Astrocyte of the hippocampus (primary cell): ENCODE measurements around the gene EPHA6.
"Not testable (repeated sequence)": the region's sequence is repeated elsewhere in the genome, so short reads cannot be mapped to it uniquely, and the experiment has no call there.

Experiments
- DNase-seq: peaks from one replicate; pipeline ENCODE4 v3.0.0; 2011; ENCODE audit warnings: low read depth, low spot score

EPHA6 gene

DNA sequence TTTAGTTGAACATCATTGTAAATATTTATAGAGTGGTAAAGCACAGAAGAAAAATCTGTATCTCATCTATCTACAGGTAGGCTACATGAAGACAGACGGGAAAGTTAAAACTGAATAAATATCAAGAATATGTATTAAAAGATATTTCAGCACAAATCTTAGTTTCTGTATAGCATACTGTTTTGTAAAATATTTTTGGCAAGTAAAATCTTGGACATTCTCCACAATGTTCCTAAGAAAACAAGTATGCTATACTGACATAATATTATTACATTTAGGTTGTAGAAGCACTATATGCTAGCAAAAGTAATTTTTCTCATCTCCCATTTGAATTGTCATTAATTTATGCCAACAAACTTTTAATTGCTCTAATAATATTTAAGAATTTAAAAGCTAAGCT, 623.7 kb downstream of the EPHA6 start:
- DNase-seq = no peak

GRCh38 chr3:97439373-97439772, 625.0 kb downstream of the EPHA6 start:
- DNase-seq = no peak

- DNase-seq = no peak
These were observed 649.6 kb downstream of the EPHA6 start for GRCh38 chr3:97464035-97464434.

GRCh38 chr3:97470481-97470880, 656.1 kb downstream of the EPHA6 start:
- no peak for DNase-seq

DNA sequence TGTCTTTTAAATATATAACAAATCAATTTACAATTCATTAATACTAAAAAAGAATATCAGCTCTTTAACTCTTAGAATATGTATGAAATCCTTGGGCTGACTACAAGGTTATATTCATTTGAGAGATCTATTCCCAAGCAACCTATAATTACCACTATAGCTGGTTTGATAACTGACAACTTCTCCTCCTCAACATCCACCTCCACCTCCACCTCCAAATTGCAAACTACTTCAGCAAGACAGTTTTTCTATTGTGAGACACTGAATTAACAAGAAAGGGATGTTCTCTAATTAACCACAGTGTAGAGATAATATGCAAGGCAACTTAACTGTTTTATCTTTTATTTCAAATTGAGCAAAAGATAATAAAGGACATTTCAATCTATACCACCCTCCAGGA, 665.3 kb downstream of the EPHA6 start:
- DNase-seq = no peak

DNA sequence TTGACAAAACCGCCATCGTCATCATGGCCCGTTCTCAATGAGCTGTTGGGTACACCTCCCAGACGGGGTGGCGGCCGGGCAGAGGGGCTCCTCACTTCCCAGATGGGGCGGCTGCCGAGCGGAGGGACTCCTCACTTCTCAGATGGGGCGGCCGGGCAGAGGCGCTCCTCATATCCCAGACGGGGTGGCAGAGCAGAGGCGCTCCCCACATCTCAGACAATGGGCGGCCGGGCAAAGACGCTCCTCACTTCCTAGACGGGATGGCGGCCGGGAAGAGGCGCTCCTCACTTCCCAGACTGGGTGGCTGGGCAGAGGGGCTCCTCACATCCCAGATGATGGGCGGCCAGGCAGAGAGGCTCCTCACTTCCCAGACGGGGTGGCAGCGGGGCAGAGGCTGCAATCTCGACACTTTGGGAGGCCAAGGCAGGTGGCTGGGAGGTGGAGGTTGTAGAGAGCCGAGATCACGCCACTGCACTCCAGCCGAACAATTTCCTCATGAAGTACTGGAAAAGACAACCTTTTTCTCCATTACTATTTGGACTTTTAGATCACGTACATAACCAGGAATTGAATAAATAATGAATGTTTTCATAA, 666.4 kb downstream of the EPHA6 start:
- DNase-seq = not testable (repeated sequence)

DNA sequence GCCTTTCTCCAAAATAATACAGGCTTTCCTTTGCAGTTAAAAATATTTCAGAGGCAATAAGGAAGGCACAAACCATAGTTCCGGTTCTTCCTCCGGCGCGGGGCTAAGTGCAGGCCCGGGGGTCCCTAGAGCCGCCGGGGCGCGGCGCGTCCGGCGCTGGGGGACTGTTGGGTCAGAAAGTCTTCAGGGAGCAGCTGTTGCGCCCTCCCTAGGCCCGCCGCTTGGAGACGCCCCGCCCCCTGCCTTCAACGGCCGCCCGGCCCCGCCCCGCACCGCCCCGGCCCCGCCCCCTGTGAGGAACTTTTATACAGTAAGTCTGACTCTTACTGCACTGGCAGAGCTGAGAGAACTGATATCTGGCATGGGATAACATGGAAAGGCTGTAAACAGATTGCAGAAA, 667.0 kb downstream of the EPHA6 start:
- DNase-seq = no peak

DNA sequence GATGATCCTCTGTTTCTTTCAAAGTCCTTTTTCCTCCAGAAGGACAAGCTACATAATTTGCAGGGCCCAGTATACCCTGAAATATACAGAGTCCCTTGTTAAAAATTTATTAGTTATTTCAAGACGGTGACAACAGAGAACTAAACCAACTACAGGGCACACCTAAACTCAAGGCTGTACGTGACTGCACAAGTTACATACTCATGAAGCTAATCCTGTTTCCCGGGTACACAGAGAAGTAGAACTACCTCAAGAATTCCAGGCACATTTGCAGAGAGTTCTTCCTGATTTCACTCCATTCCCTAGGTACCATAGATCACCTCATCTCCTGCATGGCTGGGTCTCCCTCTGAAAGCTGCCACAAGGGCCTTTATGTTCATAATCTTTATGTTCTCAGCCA, 670.8 kb downstream of the EPHA6 start:
- no peak for DNase-seq

- DNase-seq = no peak
These were observed 673.2 kb downstream of the EPHA6 start for GRCh38 chr3:97487587-97487986.

- DNase-seq = no peak
These were observed 674.3 kb downstream of the EPHA6 start for GRCh38 chr3:97488741-97489140.

- no peak for DNase-seq
These were observed 681.5 kb downstream of the EPHA6 start for GRCh38 chr3:97495896-97496295.

DNA sequence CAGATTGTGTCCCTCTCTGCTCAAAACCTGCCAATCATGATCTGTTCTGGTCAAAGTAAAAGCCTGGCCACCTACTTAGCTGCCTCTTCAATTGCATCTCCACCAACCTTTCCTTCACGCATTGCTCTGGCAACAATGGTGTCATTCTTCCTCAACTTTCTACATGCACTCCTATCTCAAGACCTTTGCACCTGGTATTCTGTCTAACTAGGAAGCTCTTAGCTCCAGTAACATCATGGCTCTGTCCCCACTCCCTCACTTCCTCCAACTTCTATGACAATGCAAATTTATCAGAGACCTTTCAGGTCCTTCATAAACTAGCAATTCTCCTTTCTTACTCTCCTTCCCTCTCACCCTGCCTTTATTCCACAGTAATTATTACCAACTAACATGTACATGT, 682.7 kb downstream of the EPHA6 start:
- DNase-seq = no peak

- no peak for DNase-seq
These were observed 690.1 kb downstream of the EPHA6 start for GRCh38 chr3:97504463-97504862.

DNA sequence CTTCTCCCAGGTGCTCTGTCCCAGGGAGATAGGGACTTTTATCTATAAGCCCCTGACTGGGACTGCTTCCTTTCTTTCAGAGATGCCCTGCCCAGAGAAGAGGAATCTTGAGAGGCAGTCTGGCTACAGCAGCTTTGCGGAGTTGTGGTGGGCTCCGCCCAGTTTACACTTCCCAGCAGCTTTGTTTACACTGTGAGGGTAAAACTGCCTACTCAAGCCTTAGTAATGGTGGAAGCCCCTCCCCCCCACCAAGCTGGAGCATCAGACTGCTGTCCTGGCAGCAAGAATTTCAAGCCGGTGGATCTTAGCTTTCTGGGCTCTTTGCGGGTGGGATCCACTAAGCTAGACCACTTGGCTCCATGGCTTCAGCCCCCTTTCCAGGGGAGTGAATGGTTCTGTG, 696.4 kb downstream of the EPHA6 start:
- DNase-seq = no peak

DNA sequence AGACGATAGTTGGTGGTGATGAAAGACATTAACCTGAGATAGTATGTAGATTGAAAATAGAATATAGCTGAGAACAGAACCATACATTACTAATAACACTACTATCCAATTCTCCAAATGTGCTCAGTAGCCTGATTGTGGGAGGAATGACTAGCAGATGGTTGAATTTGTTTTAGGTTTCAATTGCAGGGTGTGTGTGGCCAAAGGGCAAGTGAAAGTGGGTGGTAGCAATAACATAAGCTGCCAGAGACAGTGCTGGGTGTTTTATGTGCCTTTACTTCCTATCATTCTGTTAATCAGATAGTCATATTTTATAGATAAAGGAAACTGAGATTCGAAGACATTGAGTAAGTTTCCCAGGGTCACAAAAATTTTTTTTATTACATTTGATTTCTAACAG, 700.7 kb downstream of the EPHA6 start:
- DNase-seq = no peak

GRCh38 chr3:97530691-97531090, 716.3 kb downstream of the EPHA6 start:
- no peak for DNase-seq

- not testable (repeated sequence) for DNase-seq
These were observed 733.2 kb downstream of the EPHA6 start for GRCh38 chr3:97547573-97547972.

DNA sequence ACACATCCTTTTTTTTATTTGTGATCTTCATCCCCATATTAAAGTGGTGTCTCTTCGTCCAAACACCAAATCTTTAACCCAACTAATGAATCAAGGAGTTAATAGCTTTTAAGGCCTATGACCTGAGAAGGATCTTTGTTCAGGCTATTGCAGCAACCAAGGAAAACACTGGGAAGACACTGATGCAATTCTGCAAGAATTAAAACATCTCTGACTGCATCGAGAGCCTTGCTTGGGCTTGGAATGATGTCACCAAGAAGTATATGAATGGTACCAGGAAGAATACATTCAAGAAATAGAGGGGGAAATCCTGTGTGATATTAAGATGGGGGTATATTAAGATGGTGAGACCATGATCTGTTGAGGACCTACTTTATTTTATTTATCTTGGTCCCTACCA, 736.0 kb downstream of the EPHA6 start:
- no peak for DNase-seq

DNA sequence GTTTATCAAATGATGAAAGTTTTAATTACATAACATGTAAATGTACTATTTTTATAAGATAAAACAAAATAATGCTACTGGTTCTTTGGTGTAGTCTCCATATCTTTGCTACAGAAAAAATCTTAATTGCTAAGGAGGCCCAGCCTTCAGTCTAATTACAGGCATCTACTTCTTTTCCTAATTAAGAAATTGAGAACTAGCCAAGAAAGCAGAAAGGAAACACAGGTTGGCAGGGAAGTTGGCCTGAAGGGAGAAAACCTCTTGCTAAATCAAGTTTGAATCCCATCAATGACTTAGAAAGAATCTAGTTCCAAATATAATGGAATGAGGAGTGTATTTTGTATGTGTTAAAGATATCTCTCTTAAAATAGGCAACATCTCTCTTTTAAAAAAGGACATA, 737.8 kb downstream of the EPHA6 start:
- no peak for DNase-seq

- DNase-seq = no peak
These were observed 761.3 kb downstream of the EPHA6 start for GRCh38 chr3:97575742-97576141.

- no peak for DNase-seq
These were observed 761.8 kb downstream of the EPHA6 start for GRCh38 chr3:97576221-97576620.

DNA sequence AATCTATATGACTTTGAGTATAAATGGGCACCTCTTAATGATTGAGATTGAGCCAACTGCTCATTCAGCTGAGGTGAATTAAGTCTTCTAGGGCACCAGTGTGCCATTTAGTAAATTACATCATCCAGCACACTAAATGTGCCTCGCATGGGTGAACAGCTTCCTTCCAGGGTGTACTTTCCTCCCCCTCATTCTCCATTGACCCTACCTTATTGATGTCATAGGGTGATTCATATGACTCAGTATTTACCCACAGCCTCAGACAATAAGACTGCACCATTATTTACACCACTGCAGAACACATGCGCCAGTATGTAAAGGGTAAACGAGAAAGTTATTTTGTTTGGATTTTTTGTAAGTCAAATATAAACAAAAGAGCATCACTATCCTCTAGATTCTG, 765.0 kb downstream of the EPHA6 start:
- DNase-seq = peak; percentile 30

DNA sequence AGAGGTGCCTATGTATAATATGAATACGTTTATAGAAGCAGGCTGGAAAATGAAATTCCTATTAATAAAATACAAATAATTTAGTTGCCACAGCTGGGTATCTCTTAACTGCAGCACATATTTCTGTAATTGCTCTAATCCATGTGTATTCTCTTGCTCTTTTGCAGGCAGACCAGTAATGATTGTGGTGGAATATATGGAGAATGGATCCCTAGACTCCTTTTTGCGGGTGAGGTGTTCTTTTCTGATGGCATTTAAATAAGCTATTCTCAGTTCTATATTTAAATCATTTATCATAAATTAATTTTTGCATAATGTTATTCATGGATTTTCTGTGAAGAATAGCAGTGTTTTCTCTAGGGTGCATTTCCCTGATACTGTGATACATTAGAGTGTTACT, 796.2 kb downstream of the EPHA6 start:
- no peak for DNase-seq

DNA sequence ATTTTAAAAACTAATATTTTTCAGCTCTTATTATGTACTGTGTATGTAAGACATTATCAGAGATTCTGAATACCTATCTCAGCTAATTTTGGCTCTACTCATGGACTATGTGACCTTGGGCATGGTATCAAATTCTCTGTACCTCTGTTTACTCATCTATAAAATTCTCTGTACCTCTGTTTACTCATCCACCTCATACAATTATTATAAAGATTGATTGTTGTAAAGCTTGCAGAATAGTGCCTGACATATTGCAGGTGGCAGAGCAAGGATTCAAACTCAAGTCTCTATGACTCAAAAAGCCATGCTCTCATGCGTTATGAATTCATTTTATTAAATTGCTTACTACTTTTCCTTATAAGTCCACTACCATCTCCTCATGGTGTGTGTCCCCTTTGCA, 798.2 kb downstream of the EPHA6 start:
- no peak for DNase-seq
